ENCODE results near the gene GUK1. TPM values are rescaled to one million over a fixed set of nuclear protein-coding genes. Genes with fewer than 3 reads are reported as not detected.
A peak's percentile ranks its signal among the peaks of the same experiment; 100 is the strongest.

GUK1 gene
- polyA plus RNA-seq, 3 donors, result 262 to 391 (median 316) TPM

- Histone ChIP-seq H3K4me3 (replicated peaks in 1 of 3; ENCODE audit: low read depth in 2 of 3, low read length in 3 of 3) (no peak overlapping the region), H4K20me1 (ENCODE audit: insufficient read depth, low read length) (peaks cover 83% of the 10 kb centered on the region), H3K36me3 (replicated peaks in 1 of 2; ENCODE audit: control insufficient read depth in 1 of 2, insufficient read depth in 2 of 2, low read length in 2 of 2) (peaks cover 31 to 36% of the 10 kb centered on the region in 2 donors), H3K4me1 (ENCODE audit: control insufficient read depth in 1 of 2, insufficient read depth in 2 of 2, low read length in 2 of 2) (peaks cover 23 to 31% of the 10 kb centered on the region in 2 donors), H3K9me3 (replicated peaks in 1 of 2; ENCODE audit: control insufficient read depth in 1 of 2, insufficient read depth in 1 of 2, low read length in 2 of 2) (no peaks in the 10 kb centered on the region), H3K9ac (ENCODE audit: insufficient read depth, low read length, poor library complexity, severe bottlenecking) (no peak overlapping the region), H3K27me3 (ENCODE audit: control insufficient read depth in 2 of 2, insufficient read depth in 2 of 2, low read length in 2 of 2) (no peaks in the 10 kb centered on the region), H3K4me2 (replicated peaks; ENCODE audit: extremely low read depth, low read length, poor library complexity, severe bottlenecking) (no peak overlapping the region), H3K27ac (ENCODE audit: low read depth in 1 of 2, low read length in 2 of 2) (no peak overlapping the region), H2AFZ (ENCODE audit: insufficient read depth, low read depth, low read length, poor library complexity, severe bottlenecking) (no peak overlapping the region), H3K79me2 (ENCODE audit: insufficient read depth, low read length) (peaks cover 64% of the 10 kb centered on the region)
- no peak for DNase-seq
- Mint-ChIP-seq H3K36me3 (peaks cover 17 to 48% of the 10 kb centered on the region in 2 donors), H3K9me3 (no peaks in the 10 kb centered on the region), H3K4me1 (peaks cover 34% of the 10 kb centered on the region), H3K4me3 (no peak overlapping the region), H3K27me3 (ENCODE audit: low read depth in 3 of 3) (peaks cover 0 to 5% (median 0%) of the 10 kb centered on the region in 3 donors), H3K27ac (peak overlapping the region in 1 of 7 donors; percentile 59)
- TF ChIP-seq, protein P1, sequence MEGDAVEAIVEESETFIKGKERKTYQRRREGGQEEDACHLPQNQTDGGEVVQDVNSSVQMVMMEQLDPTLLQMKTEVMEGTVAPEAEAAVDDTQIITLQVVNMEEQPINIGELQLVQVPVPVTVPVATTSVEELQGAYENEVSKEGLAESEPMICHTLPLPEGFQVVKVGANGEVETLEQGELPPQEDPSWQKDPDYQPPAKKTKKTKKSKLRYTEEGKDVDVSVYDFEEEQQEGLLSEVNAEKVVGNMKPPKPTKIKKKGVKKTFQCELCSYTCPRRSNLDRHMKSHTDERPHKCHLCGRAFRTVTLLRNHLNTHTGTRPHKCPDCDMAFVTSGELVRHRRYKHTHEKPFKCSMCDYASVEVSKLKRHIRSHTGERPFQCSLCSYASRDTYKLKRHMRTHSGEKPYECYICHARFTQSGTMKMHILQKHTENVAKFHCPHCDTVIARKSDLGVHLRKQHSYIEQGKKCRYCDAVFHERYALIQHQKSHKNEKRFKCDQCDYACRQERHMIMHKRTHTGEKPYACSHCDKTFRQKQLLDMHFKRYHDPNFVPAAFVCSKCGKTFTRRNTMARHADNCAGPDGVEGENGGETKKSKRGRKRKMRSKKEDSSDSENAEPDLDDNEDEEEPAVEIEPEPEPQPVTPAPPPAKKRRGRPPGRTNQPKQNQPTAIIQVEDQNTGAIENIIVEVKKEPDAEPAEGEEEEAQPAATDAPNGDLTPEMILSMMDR (IDR thresholded peaks at IDR 0.05), result no peak
- WGBS (ENCODE audit: insufficient coverage), result 96% methylated on average over 11 of the region's 12 CpGs
- intact Hi-C loops (cut with micrococcal nuclease), result loop anchor here in 1 of 2 donors (5.0 kb wide), 1 partner anchor 36 kb away; the partner anchor contains the start of gene MRPL55
These were observed 3.6 kb downstream of the GUK1 start for GRCh38 chr1:228143480-228144192.

DNA sequence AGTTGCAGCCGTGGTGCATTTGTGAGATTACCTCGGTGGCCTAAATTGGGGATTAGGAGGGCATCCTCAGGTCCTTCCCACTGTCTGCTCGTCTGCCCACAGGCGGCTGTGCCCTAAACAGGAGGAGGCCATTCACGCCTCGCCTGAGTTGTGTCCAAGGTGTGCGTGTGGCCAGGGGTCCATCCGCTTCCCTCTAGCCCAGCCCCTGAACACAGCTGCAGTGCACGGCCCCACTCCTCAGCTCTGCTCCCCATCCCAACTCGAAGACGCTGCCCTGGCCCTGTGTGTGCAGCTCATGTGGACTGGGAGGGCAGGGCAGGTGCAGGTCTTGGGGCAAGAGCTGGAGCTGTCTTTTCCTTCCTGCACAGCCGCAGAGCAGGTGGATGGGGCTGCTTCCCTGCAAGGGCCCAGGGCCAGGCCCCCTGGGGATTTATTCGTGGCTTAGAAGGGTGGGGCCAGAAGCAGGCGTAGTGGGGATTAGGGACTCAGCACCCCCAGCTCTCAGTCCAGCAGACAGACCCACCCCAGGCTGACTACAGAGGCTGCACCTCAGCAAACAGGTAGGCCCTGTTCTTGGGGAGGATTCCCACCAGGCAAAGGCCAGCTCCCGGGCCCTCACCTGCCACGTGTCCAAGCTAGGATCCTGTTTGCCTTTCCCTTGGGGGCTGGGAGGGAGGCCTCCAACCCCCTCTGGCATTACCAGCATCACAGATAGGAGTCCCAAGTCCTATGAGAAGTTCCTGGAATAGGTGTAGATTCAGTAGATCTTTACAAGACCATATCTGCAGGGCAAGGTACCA, 4.3 kb downstream of the GUK1 start:
- H3K27me3 ChIP-seq (ENCODE audit: control insufficient read depth in 2 of 2, insufficient read depth in 2 of 2, low read length in 2 of 2), result no peaks in the 10 kb centered on the region
- no peak overlapping the region for H3K4me3 Mint-ChIP-seq
- no peaks in the 10 kb centered on the region for H3K9me3 ChIP-seq (replicated peaks in 1 of 2; ENCODE audit: control insufficient read depth in 1 of 2, insufficient read depth in 1 of 2, low read length in 2 of 2)
- peaks cover 64% of the 10 kb centered on the region for H3K79me2 ChIP-seq (ENCODE audit: insufficient read depth, low read length)
- H3K4me1 Mint-ChIP-seq, result peaks cover 31% of the 10 kb centered on the region
- H3K27me3 Mint-ChIP-seq (ENCODE audit: low read depth in 3 of 3), result peaks cover 0 to 5% (median 0%) of the 10 kb centered on the region in 3 donors
- intact Hi-C loops (cut with micrococcal nuclease), result loop anchor here in 1 of 2 donors (5.0 kb wide), 1 partner anchor 37 kb away; the partner anchor contains the start of gene MRPL55
- H3K4me1 ChIP-seq (ENCODE audit: control insufficient read depth in 1 of 2, insufficient read depth in 2 of 2, low read length in 2 of 2), result peaks cover 19 to 25% of the 10 kb centered on the region in 2 donors
- peaks cover 17 to 51% of the 10 kb centered on the region in 2 donors for H3K36me3 Mint-ChIP-seq
- no peak overlapping the region for H3K27ac ChIP-seq (ENCODE audit: low read depth in 1 of 2, low read length in 2 of 2)
- TF ChIP-seq, protein P1 (IDR thresholded peaks at IDR 0.05), result no peak
- no peak overlapping the region for H2AFZ ChIP-seq (ENCODE audit: insufficient read depth, low read depth, low read length, poor library complexity, severe bottlenecking)
- H3K9ac ChIP-seq (ENCODE audit: insufficient read depth, low read length, poor library complexity, severe bottlenecking), result no peak overlapping the region
- DNase-seq, result no peak
- no peak overlapping the region for H3K4me2 ChIP-seq (replicated peaks; ENCODE audit: extremely low read depth, low read length, poor library complexity, severe bottlenecking)
- no peaks in the 10 kb centered on the region for H3K9me3 Mint-ChIP-seq
- no peak overlapping the region for H3K4me3 ChIP-seq (replicated peaks in 1 of 3; ENCODE audit: low read depth in 2 of 3, low read length in 3 of 3)
- WGBS (ENCODE audit: insufficient coverage), result 91% methylated on average over 10 of the region's 16 CpGs
- peak overlapping the region in 2 of 7 donors; percentile 55 to 59 for H3K27ac Mint-ChIP-seq
- H4K20me1 ChIP-seq (ENCODE audit: insufficient read depth, low read length), result peaks cover 90% of the 10 kb centered on the region
- H3K36me3 ChIP-seq (replicated peaks in 1 of 2; ENCODE audit: control insufficient read depth in 1 of 2, insufficient read depth in 2 of 2, low read length in 2 of 2), result peaks cover 36 to 40% of the 10 kb centered on the region in 2 donors
